HT1080 (cell line): ENCODE data around the gene CA5A. TPM values are rescaled to one million over a fixed set of nuclear protein-coding genes. Genes with fewer than 3 reads are reported as not detected.
A peak's percentile ranks its signal among the peaks of the same experiment; 100 is the strongest.
"Not testable (repeated sequence)": the region's sequence is repeated elsewhere in the genome, so short reads cannot be mapped to it uniquely, and the experiment has no call there.

Experiments
- DNase-seq: peaks from one replicate; pipeline ENCODE4 v3.0.0-alpha.2; 2015; ENCODE audit warnings: low read depth
- total RNA-seq: library from RNA; depleted of rRNA; stranded (reverse); fragments of >200 nt; shearing (Covaris generic); gene quantifications from 2 replicates; pipeline ENCODE4 v1.2.3, GENCODE V29; 2014

Gene CA5A
- total RNA-seq, 1 experiment from 2014 or later: not detected

DNA sequence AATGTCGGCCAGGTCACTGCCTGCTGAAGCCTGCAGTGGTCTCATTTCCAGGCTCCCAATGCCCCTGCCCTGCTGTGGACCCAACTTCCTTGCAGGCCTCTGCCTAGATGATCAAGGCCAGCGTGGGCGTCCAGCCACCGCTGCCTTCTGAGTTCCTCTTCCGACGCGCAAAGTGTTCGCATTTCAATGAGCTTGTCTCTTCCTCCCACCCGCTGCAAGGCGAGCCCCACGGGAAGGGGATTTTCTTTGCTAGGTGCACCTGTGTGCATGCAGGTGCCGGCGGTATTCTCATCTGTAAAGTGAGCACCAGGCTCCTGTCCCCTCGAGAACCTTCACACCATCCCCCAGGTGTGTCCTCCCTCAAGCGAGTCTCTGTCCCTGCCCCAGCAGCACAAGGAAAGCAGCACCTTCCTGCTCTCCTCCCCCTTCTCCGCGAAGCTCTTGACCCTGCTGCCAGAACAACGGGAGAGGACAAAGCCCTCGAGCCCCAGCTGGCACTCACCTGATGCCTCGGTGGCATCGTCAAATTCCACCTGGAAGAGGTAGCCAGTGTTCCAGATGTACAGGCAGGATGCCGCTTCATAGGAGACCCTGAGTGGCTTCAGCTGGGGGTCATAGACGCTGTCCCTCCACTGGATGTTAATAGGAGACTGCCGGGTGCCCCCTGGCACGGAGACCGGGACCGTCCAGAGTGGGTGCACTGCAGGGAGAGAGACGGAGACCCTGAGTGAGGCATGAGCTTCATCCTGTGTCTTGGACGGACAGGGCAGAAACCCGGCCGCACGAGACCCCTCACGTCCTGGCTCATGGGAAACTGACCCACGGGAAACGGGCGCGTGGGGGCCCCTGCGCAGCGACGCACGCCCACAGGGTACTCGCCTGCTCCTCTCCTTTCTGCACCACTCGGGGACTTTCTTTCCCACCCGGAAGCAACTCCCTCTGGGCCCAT lies 9.8 kb downstream of the CA5A start:
- DNase-seq: no peak

DNA sequence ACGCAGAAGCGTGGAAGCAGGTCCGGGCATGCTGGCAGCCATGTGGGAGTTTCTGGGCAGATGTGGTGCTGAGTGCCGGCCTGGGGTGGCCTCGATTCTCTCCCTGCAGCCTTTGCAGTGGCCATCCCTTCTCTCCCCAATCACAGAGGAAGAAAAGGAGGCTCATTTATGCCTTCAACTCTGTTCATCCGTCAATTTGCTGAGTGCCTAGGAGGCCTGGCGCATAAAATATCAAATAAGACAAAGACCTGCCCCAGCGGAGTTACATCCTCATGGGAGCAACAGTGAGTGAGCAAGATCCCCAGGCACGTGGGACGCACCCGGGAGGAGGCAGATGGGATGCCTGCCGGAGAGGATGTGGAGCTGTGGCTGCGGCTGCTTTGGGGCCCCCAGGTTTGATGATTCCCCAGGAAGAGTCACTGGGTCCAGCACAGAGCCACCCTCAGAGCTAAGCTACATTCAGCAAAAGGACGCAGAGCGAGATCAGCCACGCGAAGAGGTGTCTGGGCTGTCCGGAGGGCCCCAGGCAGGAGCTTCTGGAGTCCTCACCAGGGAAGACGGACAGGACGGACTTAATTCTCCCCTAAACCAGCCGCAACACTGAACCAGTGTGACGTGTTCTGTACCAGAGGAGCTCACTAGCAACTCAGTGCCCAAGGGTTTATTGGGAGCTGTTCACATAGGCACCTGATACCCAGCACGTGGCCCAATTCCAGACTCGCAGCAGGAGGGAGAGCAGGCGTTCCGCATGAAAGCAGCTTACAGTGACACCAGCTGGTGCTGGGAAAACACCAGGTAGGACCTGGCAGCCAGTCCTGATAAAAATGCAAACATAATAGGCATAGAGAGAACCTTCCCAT lies 11.3 kb downstream of the CA5A start:
- no peak for DNase-seq

DNA sequence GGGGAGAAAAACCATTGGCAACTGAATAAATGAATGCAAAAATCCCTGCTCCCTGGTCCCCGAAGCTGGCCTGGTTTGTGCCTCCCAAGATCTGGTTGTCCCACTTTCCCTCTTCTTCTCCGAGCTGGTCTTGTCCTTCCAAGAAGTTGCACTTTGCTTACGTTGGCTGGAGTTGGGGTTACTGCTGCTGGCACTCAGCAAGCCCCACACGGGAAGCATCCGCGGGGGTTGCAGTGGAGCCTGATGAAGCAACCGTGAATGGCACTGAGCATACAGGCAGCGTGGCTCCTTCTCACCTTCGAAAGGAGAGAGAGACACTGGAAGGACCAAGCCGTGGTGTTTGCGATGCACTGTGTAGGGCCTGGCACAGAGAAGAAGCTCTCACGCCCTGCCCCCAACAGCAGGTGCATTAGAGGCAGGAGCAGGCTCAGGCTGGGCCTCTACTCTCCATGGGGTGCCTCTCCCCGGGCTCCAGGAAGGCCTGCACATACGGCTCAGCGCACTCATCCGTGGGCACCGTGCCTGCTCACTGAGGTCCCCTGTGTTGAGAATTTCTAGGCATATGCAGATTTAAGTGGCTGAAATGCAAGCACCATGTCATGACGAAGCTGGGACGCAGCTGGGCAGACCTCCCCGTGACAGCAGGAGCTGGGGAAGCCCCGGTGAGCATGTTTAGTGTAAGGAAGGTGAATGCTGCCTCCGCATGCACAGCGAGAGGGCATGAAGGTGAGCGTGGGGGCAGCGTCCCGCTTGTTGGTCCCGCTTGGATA lies 12.1 kb downstream of the CA5A start:
- no peak for DNase-seq

DNA sequence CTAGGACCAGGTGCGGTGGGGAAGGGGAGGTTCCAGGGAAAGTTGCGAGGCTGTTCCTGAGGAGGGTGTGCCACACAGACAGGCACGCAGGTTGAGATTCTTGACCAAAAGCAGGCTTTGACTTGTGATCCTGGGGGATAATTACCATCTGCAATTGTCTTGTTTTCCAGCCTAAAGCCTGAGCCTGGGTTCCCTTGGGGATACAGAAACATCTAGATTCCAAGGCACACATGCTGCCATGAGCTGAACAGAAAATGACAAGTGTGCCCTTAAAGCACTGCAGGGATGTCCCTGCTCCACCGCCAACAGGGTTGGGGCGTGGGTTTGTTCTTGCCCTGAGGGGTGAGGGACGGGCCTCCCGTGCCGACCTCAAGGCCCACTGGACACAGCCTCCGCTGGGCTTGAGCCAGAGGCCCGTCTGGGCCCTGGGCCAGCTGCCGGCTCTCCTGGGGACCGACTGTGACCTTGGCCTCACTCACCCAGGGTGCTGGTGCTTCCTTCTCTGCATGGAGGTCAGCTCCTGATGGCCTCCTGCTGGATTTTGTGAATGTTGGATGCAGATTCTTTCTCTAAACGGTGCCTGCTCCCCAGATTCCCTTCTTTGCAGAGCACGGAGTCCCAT lies 14.0 kb downstream of the CA5A start:
- DNase-seq: no peak

DNA sequence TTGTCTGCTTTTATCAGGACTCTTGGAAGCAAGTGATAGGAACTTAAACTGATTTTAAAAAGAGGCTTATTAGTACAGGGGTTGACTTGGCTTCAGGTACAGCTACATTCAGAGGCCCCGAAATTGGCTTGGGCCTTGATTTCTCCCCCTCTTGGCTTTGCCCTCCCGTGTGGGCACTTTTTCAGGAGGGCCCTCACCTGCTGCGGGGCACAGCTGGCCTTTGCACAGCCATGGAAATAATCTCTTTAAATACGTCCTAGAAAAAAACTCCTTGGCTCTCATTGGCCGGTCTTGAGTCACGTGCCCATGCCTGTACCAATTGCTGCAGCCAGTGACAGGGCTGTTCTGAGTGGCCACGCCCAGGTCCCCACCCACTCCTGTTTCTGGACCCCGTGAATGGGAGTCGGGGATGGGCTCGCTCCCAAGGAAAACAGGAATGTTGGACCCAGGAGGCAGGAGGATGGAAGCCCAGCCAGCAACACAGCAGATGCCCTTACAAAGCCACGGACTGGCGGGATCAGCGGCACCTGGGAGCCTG lies 15.0 kb downstream of the CA5A start:
- no peak for DNase-seq

DNA sequence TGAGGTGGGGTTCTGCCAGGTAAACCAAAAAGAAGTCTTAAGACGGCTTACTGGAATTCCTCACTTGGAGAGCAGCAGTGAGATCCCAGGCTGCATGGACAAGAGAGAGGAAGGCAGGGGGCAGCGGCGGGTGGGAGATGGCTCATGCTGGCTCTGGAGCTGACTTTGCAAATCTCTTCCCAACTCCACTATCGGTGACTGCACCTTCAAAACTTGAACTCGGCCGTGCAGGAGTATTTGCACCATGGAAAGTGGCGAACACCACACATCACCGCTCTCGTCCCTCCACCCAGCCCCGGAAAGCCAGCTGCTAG lies 16.7 kb downstream of the CA5A start:
- DNase-seq: no peak

DNA sequence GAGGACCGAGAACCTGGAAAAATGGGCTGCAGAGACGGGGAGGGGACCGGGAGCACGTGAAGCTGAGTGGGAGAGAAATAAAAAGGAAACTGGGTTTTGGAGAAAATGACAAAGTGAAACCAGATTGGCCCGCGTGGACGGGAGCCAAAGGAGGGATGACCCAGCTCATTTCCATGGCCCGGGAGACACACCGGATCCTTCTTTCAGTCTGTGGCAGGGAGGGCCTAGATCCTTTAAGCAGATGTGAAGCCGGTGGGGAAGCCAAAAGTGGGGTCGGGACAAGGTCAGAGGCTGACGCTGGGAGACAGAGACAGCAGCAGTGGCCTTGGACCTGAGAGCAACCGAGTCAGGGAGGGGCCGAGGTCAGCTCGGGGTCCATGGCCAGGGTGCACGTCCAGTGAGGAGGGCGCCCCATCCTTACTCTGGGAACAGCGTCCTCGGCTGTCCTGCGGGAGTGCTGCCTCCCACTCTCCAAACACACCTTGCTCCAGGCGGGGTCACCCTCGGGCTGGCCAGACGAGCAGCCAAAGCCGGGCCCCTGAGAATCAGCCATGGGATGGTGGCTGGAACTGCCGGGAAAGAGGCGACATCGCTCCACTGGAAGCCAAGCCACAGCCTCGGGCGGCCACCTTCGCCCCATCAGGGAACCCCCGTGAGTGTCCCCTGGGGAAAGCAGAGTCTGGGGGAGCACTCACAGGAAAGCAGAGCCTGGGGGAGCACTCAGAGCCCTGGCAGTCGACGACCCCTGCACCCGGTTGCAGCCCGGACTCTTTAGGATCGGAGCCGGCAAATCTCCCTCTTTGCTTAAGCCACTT lies 17.3 kb downstream of the CA5A start:
- no peak for DNase-seq

DNA sequence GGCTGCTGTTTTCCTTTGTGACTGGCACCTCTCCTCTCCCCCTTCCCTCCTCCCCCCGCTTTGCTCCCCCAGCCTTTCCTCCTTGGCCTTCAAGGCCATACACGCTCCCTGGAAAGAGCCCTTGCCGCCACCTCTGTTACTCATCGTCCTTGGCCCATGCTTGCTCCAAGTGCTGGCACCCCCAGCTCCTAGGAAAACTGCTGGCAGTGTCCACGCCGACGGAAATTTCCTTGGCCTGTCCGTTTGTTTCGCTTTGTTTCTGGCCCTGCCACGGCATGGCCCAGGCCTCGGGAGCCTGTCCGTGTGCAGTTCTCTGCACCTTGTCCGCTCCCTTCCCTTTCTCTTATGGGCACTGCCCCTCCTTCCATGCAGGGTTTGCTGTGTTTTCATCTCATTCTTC lies 18.0 kb downstream of the CA5A start:
- no peak for DNase-seq

DNA sequence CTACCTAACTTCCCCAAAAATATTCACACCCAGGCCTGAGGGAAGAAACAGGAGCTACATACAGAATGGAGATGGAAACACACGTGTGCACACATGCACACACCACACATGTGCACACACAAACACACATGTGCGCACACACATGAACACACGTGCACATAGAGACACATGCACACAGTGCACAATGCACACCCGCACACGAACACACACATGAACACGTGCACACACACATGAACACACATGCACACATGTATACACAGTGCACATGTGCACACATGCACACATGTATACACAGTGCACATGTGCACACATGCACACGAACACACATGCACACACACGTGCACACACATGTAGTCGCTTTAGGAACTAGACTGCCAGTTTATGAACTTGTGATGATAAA lies 18.8 kb downstream of the CA5A start:
- no peak for DNase-seq

DNA sequence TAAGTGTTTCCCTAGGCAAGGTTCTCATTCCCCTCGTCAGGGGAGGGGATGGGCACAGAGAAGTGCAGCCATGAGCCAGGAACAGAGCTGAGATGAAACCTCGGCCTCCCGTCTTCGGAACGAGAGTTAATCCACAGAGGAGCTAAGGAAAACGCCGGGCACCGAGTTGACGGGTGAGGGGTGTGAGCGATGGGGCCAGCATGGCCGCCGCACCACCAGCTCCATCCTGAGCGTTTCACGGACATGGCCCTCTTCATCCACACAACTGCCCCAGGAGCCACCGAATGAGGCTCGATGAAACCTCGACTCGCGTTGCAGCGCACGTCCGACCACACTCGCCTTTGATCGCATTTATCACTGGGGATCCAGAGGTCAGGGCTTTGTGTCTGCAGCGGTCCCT lies 21.5 kb downstream of the CA5A start:
- no peak for DNase-seq

DNA sequence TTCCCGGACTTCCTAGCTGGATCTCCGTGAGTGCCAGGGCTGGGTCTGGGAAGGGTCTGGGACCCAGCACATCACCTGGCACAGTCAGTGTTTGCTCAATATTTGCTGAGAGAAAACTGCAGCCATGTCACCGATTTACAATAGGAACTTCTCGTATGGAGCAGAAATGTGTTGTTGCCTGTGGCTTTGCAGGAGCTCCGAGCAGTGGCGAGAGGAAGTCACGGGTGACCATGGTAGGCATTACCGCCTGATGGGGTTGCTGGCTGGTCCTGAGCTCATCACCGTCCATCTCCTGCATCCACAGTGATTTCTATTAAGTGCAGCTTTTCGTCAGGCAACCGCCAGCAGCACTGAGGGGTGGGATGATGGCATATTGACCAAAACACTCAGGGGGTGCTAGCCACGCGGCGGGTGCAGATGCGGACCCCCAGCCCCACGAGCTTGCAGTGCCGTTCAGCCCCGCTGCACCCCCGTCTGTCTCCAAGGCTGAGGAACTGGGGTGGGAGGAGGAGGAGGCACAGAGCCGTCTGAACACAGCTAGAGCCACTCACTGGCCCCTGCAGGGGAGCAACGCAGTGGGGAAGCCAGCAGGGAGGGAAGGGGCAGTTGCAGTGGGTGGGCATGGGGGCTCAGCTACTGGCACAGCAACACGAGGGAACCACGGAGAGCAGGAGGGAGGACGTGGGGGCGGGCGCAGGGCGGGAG lies 22.2 kb downstream of the CA5A start:
- not testable (repeated sequence) for DNase-seq

DNA sequence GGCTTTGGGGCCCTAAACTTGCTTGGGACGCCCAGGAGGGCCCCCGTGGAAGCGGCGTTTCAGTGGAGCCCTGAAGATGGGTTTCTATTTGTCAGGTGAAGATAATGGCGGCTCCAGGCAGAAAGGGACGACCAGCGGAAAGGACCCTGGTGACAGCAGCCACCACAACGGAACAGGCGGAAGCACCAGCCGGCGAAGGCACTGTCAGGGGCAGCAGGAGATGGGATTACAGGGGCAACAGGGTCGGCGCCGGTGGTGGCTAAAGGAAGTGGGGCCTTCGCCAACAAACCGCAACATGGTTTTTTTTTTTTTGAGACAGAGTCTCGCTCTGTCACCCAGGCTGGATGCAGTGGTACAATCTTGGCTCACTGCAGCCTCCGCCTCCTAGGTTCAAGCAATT lies 23.6 kb downstream of the CA5A start:
- not testable (repeated sequence) for DNase-seq

DNA sequence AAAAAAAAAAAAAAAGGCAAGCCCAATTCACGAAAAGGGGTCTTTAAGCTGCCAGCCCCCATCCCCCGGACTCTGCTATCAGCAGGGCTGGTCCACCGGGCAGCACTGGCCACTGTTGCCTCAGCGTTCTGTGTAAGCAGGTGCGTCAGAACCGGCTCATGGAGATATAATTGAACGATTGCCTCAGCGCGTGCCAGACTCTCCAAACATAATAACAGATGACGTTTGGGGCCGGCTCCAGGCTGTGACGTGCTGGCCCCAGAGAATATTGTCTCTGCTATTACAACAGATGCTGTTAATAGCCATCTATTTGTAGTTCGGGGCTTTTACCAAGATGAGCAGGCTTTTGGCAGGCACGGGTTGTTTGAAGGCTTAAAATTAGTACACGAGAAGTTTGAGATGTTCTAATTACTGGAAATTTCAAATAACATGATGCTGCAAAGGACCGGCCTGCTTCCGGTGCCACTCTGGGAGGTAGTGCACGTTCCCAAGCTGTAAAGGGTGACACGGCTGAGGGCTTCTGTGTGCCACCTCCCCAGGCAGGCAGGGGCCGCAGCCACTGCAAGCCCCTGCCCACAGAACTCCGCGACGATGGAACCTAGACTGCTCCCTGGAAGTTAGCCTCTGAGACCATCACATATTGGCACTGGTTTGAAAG lies 25.1 kb downstream of the CA5A start:
- DNase-seq: not testable (repeated sequence)

DNA sequence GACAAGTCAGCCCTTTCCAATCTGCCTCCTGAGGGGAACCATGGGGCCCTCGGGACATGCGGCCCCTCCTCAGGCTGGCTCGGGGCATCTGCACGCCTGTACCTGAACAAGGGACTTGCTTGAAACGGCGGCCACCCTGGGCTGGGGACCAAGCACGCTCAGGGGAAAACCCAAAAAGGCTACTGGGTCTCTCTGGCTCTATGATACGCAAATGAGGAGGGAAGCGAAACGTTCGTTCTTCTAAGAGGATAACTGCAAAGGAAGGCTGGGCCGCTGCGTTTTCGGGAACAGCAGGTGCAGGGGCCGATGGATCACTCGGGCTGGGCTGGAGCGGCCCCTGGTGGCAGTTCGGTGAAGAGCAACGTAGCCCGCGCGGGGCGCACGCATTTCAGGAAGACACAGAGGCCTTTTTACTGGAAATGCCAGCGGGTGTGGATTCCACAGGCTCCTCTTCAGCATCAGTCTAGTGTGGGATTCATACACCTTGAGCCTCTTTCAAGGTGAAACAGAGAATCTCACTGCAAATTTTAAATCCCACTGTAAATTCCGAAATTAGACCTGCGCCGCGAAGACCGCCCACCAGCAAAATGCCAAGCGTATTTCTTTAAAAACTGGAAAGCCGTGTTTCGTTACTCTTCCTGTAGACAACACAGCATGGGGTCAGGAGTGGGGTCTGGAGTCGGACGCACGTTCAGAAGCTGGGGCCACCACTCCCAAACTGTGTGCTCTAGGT lies 27.0 kb downstream of the CA5A start:
- peak; percentile 61 for DNase-seq

DNA sequence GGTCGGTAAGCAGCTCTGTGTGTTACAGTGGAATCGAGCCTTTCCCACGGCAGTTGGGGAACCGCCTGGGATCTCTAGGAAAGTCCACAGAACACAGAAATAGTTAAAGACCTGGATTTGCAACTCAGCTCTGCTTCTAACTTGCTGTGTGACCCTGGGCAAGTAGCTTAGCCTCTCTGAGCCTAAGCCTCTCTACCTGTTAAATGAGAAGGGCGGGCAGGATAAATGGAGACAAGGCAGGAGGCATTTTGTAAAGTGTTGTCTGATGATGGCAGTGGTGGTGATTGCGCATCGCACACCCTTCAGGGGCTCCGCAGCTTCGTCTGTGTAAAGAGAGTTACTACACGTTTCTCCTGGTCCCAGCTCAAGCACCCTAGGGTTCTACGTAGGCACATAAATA lies 28.2 kb downstream of the CA5A start:
- not testable (repeated sequence) for DNase-seq

DNA sequence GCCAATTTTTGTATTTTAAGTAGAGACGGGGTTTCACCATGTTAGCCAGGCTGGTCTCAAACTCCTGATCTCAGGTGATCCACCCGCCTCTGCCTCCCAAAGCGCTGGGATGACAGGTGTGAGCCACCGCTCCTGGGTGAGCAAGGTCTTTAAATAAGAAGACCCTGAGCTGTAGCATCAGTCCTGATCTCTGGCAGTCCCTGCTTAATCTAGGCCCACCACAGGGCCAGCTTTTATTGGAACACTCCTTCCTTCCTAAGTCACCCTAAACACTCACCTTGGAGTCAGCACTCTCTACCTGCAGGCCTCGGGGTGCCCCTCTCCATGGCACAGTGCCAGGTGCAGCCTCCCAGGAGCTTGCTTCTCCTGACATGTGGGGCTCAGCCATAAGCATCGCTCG lies 30.8 kb downstream of the CA5A start:
- not testable (repeated sequence) for DNase-seq

DNA sequence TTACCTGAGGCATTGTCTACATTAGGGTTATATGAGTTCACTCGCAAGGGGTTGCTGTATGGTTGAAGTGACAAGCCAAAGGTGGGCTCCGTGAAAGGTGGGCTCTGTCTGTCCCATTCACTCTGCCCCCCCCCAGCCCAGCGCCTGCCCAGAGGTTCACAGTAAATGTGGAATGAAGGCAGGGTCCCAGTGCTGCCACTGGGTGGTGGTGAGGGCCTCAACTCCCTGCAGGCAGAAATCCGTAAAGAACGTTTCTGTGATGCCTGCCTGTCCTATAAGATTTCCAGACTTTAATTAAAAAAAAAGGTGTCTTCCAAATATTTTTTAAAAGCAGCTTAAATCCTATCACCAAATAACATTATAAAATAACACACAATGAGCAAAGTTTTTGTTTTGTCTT lies 31.4 kb downstream of the CA5A start:
- DNase-seq: not testable (repeated sequence)

DNA sequence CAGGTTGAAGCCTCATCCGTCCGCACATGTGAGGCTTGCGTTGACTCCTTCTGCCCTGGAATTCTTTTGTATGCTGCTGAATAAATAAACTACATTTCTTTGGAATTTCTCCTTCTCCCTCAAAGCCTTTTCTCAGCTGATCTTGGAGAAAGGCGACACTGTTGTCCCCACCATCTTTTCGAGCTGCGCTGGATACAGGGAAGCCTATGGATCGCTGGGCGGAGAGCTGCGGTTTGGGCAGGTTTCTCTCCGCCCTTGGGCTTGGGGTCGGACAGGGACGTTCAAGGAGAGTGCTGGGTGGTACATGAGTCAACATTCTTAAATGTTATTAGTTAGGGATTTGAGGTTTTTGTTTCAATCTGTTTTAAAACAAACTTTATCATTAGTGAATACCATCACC lies 35.8 kb downstream of the CA5A start:
- not testable (repeated sequence) for DNase-seq
